LNCAP (cell line): ENCODE data around the gene MXRA7.

Source experiments
- TF ChIP-seq, protein P1 (sequence below): fragments of 450-650 bp; IDR thresholded peaks from 2 replicates; pipeline ENCODE4 v1.5.1; 2017; ENCODE audit warnings: mild to moderate bottlenecking

The MXRA7 gene, protein sequence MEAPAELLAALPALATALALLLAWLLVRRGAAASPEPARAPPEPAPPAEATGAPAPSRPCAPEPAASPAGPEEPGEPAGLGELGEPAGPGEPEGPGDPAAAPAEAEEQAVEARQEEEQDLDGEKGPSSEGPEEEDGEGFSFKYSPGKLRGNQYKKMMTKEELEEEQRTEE

DNA sequence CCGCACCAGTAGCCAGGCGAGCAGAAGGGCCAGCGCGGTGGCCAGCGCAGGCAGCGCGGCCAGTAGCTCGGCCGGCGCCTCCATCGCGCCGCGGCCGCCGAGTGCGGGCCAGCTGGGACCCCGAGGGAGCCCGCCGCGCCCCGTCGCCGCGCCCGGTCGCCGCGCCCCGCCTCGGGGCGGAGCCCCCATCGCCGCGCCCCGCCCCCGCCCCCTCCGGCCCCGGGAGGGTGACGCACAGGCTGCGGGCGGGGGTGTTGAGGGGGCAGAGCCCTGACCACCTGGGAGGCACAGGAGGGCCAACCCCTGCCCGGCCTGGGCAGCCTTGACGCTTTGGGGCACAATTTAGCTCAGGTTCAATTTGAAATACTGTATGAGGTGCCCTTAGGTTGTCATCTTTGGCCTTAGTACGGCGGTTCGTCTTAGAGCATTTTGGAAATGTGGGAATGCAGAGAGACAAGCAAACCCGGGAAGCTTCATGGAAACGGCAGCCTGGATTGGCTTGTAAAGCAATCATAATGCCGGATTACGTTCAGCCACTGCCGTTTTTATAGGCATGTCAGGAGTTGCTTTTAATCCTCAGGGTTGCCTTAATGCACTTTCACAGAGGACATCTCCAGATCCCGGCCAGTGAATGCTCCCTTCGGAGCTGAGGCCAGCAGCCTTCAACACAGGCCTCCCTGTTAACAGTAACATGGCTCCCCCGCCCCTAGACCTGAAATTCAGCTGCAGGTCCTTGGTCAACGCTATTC is at the start of gene MXRA7:
Gene MXRA7 (minus strand): TSS at position 103 of the 749 bp plus-strand sequence. CDS start 19 bp downstream, at position 84.
- TF ChIP-seq, protein P1, sequence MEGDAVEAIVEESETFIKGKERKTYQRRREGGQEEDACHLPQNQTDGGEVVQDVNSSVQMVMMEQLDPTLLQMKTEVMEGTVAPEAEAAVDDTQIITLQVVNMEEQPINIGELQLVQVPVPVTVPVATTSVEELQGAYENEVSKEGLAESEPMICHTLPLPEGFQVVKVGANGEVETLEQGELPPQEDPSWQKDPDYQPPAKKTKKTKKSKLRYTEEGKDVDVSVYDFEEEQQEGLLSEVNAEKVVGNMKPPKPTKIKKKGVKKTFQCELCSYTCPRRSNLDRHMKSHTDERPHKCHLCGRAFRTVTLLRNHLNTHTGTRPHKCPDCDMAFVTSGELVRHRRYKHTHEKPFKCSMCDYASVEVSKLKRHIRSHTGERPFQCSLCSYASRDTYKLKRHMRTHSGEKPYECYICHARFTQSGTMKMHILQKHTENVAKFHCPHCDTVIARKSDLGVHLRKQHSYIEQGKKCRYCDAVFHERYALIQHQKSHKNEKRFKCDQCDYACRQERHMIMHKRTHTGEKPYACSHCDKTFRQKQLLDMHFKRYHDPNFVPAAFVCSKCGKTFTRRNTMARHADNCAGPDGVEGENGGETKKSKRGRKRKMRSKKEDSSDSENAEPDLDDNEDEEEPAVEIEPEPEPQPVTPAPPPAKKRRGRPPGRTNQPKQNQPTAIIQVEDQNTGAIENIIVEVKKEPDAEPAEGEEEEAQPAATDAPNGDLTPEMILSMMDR: no peak

DNA sequence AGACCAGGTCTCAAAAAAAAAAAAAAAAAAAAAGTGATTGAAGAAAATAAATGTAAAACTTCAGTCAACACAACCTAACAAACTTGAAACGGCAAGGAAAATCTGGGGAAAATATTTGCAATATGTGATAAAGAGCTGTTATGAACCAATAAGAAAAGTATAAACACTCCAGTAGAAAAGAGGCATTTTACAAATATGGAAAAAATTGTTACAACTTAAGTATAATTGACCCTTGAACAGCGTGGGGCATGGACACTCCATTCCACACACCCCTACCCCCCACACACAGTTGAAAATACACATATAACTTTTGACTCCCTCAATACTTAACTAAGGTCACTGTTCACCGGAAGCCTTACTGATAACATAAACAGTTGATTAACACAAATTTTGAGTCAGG is 47.8 kb upstream of the MXRA7 start:
- TF ChIP-seq, protein P1: no peak

DNA sequence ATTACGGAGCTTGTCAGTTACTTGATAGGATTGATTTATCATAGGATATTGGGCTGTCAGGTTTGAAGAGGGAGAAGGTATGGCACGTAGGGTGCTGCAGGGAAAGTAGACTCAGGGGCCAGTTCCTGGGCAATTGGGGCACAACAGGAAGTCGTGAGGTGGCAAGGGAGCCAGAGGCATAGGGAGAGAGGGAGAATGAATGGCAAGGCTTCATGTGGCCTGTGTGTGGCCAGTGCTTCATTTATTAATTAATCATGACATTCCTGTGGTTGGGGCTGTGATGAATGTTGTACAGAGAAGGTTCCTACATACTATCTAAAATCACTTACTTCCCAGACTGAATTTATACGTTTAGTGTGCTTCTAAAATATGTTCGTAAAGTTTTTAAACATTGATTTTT is 46.5 kb upstream of the MXRA7 start:
- TF ChIP-seq, protein P1: no peak

DNA sequence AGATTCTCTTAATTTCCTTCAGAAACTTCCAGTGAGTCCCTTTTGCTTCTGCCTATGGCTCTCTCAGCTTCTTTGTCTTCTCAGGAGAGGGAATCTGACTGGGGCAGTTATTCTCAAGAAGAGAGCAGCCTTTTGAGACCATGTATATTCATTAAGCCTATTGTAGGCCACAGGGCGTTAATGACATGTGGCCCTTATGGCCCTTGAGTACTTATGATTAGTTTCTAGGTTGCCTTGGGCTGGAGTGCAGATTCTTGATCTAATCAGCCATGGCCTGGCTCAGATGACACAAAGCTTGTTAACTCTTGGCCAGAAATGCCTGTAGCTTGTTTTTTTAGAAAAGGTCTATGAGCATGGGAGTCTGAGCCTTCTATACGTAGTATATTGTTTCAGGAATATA is 44.5 kb upstream of the MXRA7 start:
- TF ChIP-seq, protein P1: no peak

DNA sequence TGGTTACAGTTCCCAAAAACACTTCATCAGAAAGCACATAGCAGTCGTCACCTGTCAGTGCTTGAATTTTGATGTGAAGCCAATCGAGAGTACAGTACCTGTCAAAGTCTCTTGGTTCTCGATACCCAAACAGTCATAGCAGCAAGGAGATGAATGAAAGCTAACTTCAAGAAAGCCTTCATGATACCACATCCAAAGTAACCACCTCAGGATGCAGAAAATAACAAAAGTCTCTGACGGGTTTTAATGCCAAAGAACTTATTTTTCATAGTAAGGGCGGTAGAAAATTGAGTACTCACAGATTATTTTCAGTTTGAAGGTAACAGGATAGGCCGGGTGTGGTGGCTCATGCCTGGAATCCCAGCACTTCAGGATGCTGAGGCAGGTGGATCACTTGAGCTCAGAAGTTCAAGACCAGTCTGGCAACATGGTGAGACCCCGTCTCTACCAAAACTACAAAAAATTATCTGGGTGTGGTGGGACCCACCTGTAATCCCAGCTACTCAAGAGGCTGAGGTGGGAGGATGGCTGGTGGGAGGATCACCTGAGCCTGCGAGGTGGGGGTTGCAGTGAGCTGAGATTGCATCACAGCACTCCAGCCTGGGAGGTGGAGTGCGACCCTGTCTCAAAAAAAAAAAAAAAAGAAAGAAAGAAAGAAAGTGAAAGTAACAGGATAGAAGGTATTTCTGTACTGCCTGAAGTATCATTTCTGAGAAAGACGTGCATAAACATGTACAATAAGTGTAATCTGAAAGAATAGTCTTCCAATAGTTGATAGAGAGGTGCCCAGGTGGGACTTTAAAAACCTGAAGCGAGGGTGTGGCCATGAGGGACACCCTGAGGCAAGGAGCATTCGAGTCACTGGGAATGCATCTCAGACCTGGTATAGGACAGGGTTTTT is 42.5 kb upstream of the MXRA7 start:
- TF ChIP-seq, protein P1: no peak

DNA sequence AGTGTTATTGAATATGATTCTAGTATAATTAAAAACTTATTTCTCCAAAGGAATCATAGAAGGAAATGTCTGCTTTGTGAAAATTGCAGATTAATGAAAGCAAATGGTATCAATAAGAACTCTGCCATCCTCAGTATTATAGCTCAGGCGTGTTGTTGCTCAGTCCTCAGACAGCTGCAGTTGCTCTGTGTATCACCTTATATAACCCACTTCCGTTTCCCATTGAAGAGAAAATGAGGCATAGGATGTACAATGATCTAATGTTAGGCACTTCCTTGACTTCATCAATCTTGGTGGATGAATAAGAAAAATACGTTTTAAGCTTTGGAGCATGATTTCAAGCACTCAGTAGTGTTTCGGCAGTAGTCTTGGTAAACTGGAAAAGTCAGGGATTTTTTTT is 41.2 kb upstream of the MXRA7 start:
- TF ChIP-seq, protein P1: no peak

DNA sequence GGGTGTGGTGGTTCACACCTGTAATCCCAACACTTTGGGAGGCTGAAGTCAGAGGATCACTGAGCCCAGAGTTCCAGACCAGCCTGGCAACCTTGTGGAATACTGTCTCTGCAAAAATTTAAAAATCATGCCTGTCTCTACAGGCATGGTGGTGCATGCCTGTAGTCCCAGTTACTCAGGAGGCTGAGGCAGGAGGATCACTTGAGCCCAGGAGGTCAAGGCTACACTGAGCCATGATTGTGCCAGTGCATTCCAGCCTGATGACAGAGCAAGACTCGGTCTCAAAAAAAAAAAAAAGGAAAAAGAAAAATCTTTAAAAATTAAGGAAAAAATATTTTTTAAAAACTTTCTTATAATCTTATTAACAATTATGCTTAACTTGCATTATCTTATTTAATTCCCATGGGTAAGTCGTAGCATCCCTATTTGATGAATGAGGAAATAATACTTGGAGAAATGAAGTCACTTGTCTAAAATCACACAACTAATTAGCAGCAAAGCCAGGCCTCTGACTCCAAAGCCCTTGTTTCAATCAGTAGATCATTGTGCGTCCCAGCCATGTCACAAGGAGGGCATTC is 40.7 kb upstream of the MXRA7 start:
- TF ChIP-seq, protein P1: no peak
